Measurements from ENCODE around the gene KCNQ1.
A peak's percentile ranks its signal among the peaks of the same experiment; 100 is the strongest.

KCNQ1 gene

GRCh38 chr11:2788168-2789071 is 343.6 kb downstream of the KCNQ1 start:
- peak; percentile 45 for DNase-seq

DNA sequence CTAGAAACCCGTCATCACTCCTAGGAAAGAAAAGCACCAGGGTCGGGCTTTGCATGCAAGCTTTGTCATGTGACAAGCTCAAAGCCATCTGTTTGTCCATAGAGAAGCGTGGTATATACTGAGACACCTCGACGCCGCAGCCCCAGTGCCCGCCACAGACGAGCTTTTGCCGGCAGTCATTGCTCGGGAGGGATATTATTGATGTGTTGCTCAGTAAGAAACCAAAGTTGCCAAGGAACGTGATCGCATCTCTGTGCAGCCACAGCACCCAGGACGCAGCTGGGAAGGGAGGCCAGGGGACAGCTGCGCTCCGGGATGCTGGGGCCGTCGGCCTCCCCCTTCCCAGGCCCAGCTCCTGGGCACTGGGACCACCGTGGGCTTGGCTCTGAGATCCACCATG is 344.5 kb downstream of the KCNQ1 start:
- peak; percentile 20 for DNase-seq

GRCh38 chr11:2789791-2790567 is 345.2 kb downstream of the KCNQ1 start:
- DNase-seq: peak; percentile 12

DNA sequence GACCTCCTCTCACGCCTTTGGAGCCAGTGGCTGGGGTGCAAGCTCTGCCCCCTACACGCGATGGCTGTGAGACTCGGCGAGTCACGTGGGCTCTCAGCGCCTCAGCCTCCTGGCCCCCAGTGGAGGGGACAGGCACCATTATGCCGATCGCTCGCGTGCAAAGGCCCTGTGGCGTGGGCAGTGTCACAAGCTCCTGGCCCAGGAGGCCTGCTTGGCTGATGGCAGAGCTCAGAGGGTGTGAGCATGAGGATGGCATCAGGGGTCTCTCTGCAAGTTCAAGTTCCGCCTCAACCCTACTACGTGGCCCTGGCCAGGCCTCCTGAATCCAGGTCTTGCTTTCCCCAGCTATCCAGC is 345.7 kb downstream of the KCNQ1 start:
- peak; percentile 13 for DNase-seq

DNA sequence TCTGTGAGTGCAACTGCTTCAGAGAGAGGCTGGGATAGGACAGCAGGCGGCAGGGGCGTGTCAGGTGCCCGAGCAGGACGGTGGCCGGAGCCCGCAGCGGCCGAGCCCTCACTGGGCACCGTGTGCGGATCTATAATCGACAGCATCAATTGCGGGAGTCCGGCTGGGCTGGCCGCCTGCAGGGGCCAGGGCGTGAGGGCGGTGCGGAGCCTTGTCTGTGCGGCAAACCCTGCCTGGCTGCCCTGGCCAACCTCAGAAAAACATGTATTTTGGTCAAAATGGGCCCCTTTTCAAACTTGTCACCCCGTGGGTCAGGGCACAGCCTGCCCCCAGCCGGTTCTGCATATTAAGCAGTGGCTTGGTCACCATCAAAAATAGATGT is 346.3 kb downstream of the KCNQ1 start:
- peak; percentile 23 for DNase-seq

DNA sequence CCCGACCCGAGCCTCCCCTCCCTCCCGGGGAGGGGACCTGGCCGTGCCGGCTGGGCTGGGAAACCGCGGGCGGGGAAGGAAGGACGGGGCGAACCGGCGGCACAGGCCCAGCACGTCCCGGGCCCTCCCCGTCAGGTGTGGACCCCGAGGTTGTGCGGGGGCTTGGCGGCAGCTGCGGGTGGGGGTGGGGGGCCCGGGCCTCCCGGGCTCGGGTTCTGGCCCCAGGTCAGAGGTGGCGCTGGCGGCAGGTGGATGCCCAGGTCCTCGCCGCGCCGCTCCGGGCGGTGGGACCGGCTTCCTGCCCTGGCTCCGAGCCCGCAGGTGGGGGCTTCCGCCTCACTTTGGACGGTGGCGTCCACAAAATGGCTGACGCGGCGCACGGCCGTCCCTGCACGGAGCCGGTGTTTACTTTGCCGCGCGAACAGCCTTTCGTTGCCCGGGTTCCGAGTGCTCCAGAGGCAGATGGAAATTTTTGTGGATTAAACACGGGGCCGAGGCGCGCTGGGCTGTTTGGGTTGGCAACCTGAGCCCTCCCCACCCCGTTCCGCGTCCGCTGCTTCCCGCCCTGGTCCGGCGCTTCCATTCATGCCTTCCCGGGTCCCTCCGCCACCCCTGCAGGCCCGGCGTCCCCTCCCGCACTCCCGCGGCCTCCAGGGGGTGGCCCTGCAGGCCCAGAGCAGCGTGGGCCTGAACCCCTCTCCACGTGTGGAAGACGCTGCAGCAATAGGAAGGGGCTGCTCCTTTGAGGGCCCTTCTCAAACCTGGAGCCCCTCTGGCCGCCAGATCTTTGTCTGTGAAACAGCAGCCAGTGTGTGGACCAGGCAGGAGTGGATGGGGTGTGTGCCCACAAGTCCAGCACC is 346.9 kb downstream of the KCNQ1 start:
- DNase-seq: peak; percentile 69

- DNase-seq: peak; percentile 23
Measured at GRCh38 chr11:2792381-2793250, 347.8 kb downstream of the KCNQ1 start.

- DNase-seq: no peak
Measured at GRCh38 chr11:2793701-2794045, 348.9 kb downstream of the KCNQ1 start.

- DNase-seq: peak; percentile 20
Measured at GRCh38 chr11:2794046-2794967, 349.5 kb downstream of the KCNQ1 start.

- peak; percentile 28 for DNase-seq
Measured at GRCh38 chr11:2794968-2795322, 350.1 kb downstream of the KCNQ1 start.

DNA sequence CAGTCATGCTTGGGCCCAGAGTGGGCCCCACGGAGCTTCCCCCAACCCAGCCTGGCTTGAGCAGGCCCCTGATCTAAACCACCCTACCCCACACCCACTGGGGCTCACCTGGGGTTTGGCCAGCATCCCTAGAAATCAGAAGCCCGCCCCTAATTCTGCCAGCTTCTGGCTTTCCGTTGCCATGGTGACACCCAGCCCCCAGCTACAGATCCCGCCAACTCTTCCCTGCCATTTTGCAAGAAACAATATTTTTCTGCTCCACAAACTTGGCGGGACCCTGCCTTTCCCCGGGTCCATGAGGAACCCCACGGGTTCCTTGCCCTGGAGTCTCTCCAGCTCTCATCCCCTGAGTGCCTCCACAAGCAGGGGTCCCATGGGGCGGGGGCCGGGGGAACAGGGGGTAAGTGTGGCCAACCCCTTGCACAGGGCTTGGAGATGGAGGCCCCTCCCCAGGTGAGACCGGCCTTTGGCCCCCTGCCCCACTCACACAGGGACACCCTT is 350.7 kb downstream of the KCNQ1 start:
- DNase-seq: peak; percentile 17

- no peak for DNase-seq
Measured at GRCh38 chr11:2796091-2796490, 351.3 kb downstream of the KCNQ1 start.

- peak; percentile 12 for DNase-seq
Measured at GRCh38 chr11:2796508-2797113, 351.8 kb downstream of the KCNQ1 start.

DNA sequence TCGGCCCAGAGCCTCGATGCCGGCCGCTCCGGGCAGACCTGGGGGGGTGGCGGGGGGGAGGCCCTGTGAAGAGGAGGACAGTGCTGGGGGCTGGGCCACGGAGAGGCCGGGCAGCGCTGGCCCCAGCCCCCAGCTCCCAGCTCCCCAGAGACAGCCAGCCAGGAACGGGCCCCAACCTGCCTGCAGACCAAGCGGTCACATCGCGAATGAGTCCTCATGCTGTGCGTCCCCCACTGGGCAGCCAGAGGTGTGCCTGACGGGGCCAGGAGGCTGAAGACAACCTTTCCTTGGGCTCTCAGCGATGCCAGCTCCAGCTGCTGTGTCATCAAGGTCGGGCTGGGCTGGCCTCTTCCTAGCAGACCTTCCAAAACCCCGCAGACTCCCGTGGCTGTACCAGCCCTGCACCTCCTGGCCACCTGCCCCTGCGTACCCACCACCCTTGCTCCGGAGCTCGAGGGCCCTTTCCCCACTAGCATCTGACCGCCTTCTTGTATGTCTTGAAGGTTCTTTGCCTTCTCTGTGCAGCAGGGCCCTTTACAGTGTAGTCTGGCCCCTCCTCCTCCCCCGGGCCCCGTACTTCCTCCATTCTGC is 352.4 kb downstream of the KCNQ1 start:
- DNase-seq: peak; percentile 21

- peak; percentile 14 for DNase-seq
Measured at GRCh38 chr11:2797741-2798361, 353.0 kb downstream of the KCNQ1 start.

- peak; percentile 20 for DNase-seq
Measured at GRCh38 chr11:2798951-2799761, 354.3 kb downstream of the KCNQ1 start.

- peak; percentile 30 for DNase-seq
Measured at GRCh38 chr11:2799881-2800654, 355.3 kb downstream of the KCNQ1 start.

Measured in right hindlimb (tissue), 1 donor.